A549 (cell line): Measurements from ENCODE around the gene IPO11. TPM values are rescaled to one million over a fixed set of nuclear protein-coding genes. Genes with fewer than 3 reads are reported as not detected.

ENCODE experiments used
- ATAC-seq, 2 experiments: fragments of 200-7000 bp in 1 of 2; fragments of >200 bp in 1 of 2; cut with Nextera tagmentation in 1 of 2; cut with Tn5 transposase in 1 of 2; 3 replicates each; pipeline versions ENCODE4 v1.8.0 to v1.9.1; 2018 to 2020; ENCODE audit warnings: mild to moderate bottlenecking in 1 of 2, moderate library complexity in 1 of 2
- CTCF ChIA-PET: fragments of 300-600 bp; sonication (Branson Sonifier 250); formaldehyde crosslinking; extraction: SDS; loops from one replicate; lab custom pipeline; 2021; ENCODE audit warnings: antibody characterized with exemption, inconsistent platforms; lab: Yijun Ruan, JAX
- POLR2A ChIA-PET: fragments of 350-600 bp; formaldehyde crosslinking; extraction: SDS; loops from one replicate; lab custom pipeline; 2021; ENCODE audit warnings: antibody characterized with exemption, inconsistent platforms; lab: Yijun Ruan, JAX
- DNase-seq, 2 experiments: peaks; one replicate each; pipeline versions ENCODE4 v3.0.0 to v3.0.0-alpha.2; 2011 to 2016; ENCODE audit warnings: low read depth in 1 of 2, low spot score in 1 of 2
- FAIRE-seq: peaks from 2 replicates; lab custom pipeline; 2011; peaks lifted over from hg19 to GRCh38; lab: Jason Lieb, UNC
- H3K27ac ChIP-seq, 2 experiments: fragments of >200 bp; sonication (Bioruptor Twin); formaldehyde crosslinking; 3 replicates each; pipeline ENCODE4 v1.5.1; 2016 to 2017
- H3K4me1 ChIP-seq: fragments of >200 bp; sonication (Bioruptor Twin); formaldehyde crosslinking; 3 replicates; pipeline ENCODE4 v1.6.1; 2016
- H3K4me2 ChIP-seq: fragments of >200 bp; sonication (Bioruptor Twin); formaldehyde crosslinking; 3 replicates; pipeline ENCODE4 v1.6.1; 2016
- H3K4me3 ChIP-seq: fragments of >200 bp; sonication (Bioruptor Twin); formaldehyde crosslinking; 3 replicates; pipeline ENCODE4 v1.5.1; 2016
- H3K9me3 ChIP-seq: fragments of >200 bp; sonication (Bioruptor Twin); formaldehyde crosslinking; 3 replicates; pipeline ENCODE4 v1.6.1; 2016
- BHLHE40 ChIP-seq: IDR thresholded peaks from 2 replicates; pipeline ENCODE4 v1.6.1; 2012; ENCODE audit warnings: low read depth, low read length, inconsistent platforms
- CBX2 ChIP-seq: fragments of 200-600 bp; sonication (generic); IDR thresholded peaks from 2 replicates; pipeline ENCODE4 v1.6.1; 2016; ENCODE audit warnings: low read depth, mild to moderate bottlenecking, borderline replicate concordance
- CHD4 ChIP-seq: fragments of 200-600 bp; sonication (generic); IDR thresholded peaks from 2 replicates; pipeline ENCODE4 v1.6.1; 2016; ENCODE audit warnings: antibody characterized with exemption, mild to moderate bottlenecking, borderline replicate concordance
- CTCF ChIP-seq: fragments of >200 bp; sonication (Bioruptor Twin); formaldehyde crosslinking; IDR thresholded peaks from 3 replicates; pipeline ENCODE4 v1.5.1; 2016
- E2F6 ChIP-seq: IDR thresholded peaks from 2 replicates; pipeline ENCODE4 v1.6.1; 2012; ENCODE audit warnings: low read depth, borderline replicate concordance
- EHF ChIP-seq: fragments of 250-450 bp; sonication (Bioruptor Pico); IDR thresholded peaks from 2 replicates; pipeline ENCODE4 v1.5.0; 2020; ENCODE audit warnings: mild to moderate bottlenecking
- EHMT2 ChIP-seq: fragments of 200-600 bp; sonication (generic); IDR thresholded peaks from 2 replicates; pipeline ENCODE4 v1.6.1; 2016; ENCODE audit warnings: antibody characterized with exemption, low read depth, mild to moderate bottlenecking, moderate library complexity
- FOSL2 ChIP-seq, 2 experiments: fragments of 450-650 bp in 1 of 2; fragments of >200 bp in 1 of 2; sonication (Bioruptor Twin) in 1 of 2; formaldehyde crosslinking; IDR thresholded peaks; 2 replicates each; pipeline versions ENCODE4 v1.5.0 to v1.6.1; 2016 to 2020; ENCODE audit warnings: mild to moderate bottlenecking in 1 of 2, moderate library complexity in 1 of 2
- FOXS1 ChIP-seq: fragments of 250-450 bp; sonication (Bioruptor Pico); IDR thresholded peaks from 2 replicates; pipeline ENCODE4 v1.5.0; 2020; ENCODE audit warnings: mild to moderate bottlenecking, moderate library complexity
- HDAC2 ChIP-seq: fragments of 200-600 bp; sonication (generic); IDR thresholded peaks from 2 replicates; pipeline ENCODE4 v1.6.1; 2016
- HOXB5 ChIP-seq: fragments of 250-450 bp; sonication (Bioruptor Pico); IDR thresholded peaks from 2 replicates; pipeline ENCODE4 v1.5.0; 2020; ENCODE audit warnings: mild to moderate bottlenecking, moderate library complexity
- JUNB ChIP-seq: fragments of >200 bp; sonication (Bioruptor Twin); formaldehyde crosslinking; IDR thresholded peaks from 2 replicates; pipeline ENCODE4 v1.6.1; 2016
- KDM1A ChIP-seq: fragments of 200-600 bp; sonication (generic); IDR thresholded peaks from 2 replicates; pipeline ENCODE4 v1.6.1; 2016; ENCODE audit warnings: low read depth, mild to moderate bottlenecking
- MAZ ChIP-seq: fragments of 150-350 bp; IDR thresholded peaks from 2 replicates; pipeline ENCODE4 v1.6.1; 2014; ENCODE audit warnings: antibody characterized with exemption, low read depth, low read length, borderline replicate concordance
- NFE2L2 ChIP-seq: fragments of 150-350 bp; conservative IDR thresholded peaks from 2 replicates; pipeline ENCODE4 v1.6.1; 2014; ENCODE audit warnings: low read length
- NR3C1 ChIP-seq: fragments of >200 bp; sonication (Bioruptor Twin); formaldehyde crosslinking; IDR thresholded peaks from 3 replicates; pipeline ENCODE4 v1.6.1; 2017
- POLR2A ChIP-seq: IDR thresholded peaks from 2 replicates; pipeline ENCODE4 v1.6.1; 2012; ENCODE audit warnings: mild to moderate bottlenecking, low read length
- RAD21 ChIP-seq, 2 experiments: fragments of >200 bp in 1 of 2; sonication (Bioruptor Twin) in 1 of 2; formaldehyde crosslinking in 1 of 2; IDR thresholded peaks in 1 of 2; conservative IDR thresholded peaks in 1 of 2; 2 replicates in 1 of 2; 3 replicates in 1 of 2; pipeline ENCODE4 v1.6.1; 2012 to 2018; ENCODE audit warnings: inconsistent platforms in 1 of 2
- RFX5 ChIP-seq: fragments of 450-650 bp; IDR thresholded peaks from 2 replicates; pipeline ENCODE4 v1.7.1; 2014; ENCODE audit warnings: antibody characterized with exemption, mild to moderate bottlenecking, moderate library complexity
- RNF2 ChIP-seq: fragments of 200-600 bp; sonication (generic); IDR thresholded peaks from 2 replicates; pipeline ENCODE4 v1.6.1; 2016; ENCODE audit warnings: low read depth, mild to moderate bottlenecking, antibody characterized with exemption, moderate library complexity, borderline replicate concordance
- SMC3 ChIP-seq: fragments of >200 bp; sonication (Bioruptor Twin); formaldehyde crosslinking; IDR thresholded peaks from 3 replicates; pipeline ENCODE4 v1.6.1; 2018; ENCODE audit warnings: inconsistent platforms
- SREBF2 ChIP-seq: fragments of 450-650 bp; IDR thresholded peaks from 2 replicates; pipeline ENCODE4 v1.6.1; 2014; ENCODE audit warnings: mild to moderate bottlenecking, moderate library complexity
- TFCP2L1 ChIP-seq: fragments of 250-450 bp; sonication (Bioruptor Pico); IDR thresholded peaks from 2 replicates; pipeline ENCODE4 v1.5.0; 2021; ENCODE audit warnings: mild to moderate bottlenecking
- ZNF302 ChIP-seq: fragments of 250-450 bp; sonication (Bioruptor Pico); IDR thresholded peaks from 2 replicates; pipeline ENCODE4 v1.9.0; 2021; ENCODE audit warnings: inconsistent platforms, mild to moderate bottlenecking, moderate library complexity
- WGBS: methylation state at CpG from one replicate; pipeline ENCODE4 v1.1.6; 2017; ENCODE audit errors: missing lambda C conversion rate; 5-methylcytosine and 5-hydroxymethylcytosine counted together
- polyA plus RNA-seq, 4 experiments: library from polyadenylated mRNA; depleted of rRNA in 3 of 4; stranded (reverse); fragments of >200 nt; fragmentation: RNase III in 1 of 4; extraction: RNeasy Plus Mini Kit Qiagen cat#74134 plus additional on column Dnase treatment in 1 of 4; gene quantifications; 2 replicates in 3 of 4; 3 replicates in 1 of 4; pipeline ENCODE4 v1.2.3, GENCODE V29; 2011 to 2017
- TF ChIP-seq, protein P1 (sequence below): fragments of 250-450 bp; sonication (Bioruptor Pico); IDR thresholded peaks from 2 replicates; pipeline ENCODE4 v1.5.0; 2021; ENCODE audit warnings: mild to moderate bottlenecking, moderate library complexity, borderline replicate concordance
- TF ChIP-seq, protein P2 (sequence below): IDR thresholded peaks from 2 replicates; pipeline ENCODE4 v1.6.1; 2012
- TF ChIP-seq, protein P3 (sequence below): fragments of >200 bp; sonication (Bioruptor Twin); formaldehyde crosslinking; IDR thresholded peaks from 3 replicates; pipeline ENCODE4 v1.6.1; 2016
- TF ChIP-seq, protein P4 (sequence below): IDR thresholded peaks from 2 replicates; pipeline ENCODE4 v1.6.1; 2012
- TF ChIP-seq, protein P5 (sequence below): fragments of 250-450 bp; sonication (Bioruptor Pico); IDR thresholded peaks from 2 replicates; pipeline ENCODE4 v1.5.0; 2020; ENCODE audit warnings: low read depth, mild to moderate bottlenecking, moderate library complexity

IPO11 gene
- polyA plus RNA-seq, 2 of the 4 experiments (the other 2 are of a cell fraction) = 20.7 to 33.0 TPM

- Histone ChIP-seq H3K4me1 (no peaks in the 10 kb centered on the region), H3K4me2 (no peak overlapping the region), H3K27ac (no peak overlapping the region), H3K9me3 (no peaks in the 10 kb centered on the region), H3K4me3 (no peak overlapping the region)
- ChIA-PET CTCF (no interaction called here), POLR2A (no interaction called here)
- 94% methylated on average over 3 of the region's 3 CpGs for WGBS
- DNase-seq (no peak), FAIRE-seq (no peak), ATAC-seq (no peak)
- TF ChIP-seq, protein P1, sequence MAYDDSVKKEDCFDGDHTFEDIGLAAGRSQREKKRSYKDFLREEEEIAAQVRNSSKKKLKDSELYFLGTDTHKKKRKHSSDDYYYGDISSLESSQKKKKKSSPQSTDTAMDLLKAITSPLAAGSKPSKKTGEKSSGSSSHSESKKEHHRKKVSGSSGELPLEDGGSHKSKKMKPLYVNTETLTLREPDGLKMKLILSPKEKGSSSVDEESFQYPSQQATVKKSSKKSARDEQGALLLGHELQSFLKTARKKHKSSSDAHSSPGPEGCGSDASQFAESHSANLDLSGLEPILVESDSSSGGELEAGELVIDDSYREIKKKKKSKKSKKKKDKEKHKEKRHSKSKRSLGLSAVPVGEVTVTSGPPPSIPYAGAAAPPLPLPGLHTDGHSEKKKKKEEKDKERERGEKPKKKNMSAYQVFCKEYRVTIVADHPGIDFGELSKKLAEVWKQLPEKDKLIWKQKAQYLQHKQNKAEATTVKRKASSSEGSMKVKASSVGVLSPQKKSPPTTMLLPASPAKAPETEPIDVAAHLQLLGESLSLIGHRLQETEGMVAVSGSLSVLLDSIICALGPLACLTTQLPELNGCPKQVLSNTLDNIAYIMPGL = no peak
- TF ChIP-seq, protein P2, sequence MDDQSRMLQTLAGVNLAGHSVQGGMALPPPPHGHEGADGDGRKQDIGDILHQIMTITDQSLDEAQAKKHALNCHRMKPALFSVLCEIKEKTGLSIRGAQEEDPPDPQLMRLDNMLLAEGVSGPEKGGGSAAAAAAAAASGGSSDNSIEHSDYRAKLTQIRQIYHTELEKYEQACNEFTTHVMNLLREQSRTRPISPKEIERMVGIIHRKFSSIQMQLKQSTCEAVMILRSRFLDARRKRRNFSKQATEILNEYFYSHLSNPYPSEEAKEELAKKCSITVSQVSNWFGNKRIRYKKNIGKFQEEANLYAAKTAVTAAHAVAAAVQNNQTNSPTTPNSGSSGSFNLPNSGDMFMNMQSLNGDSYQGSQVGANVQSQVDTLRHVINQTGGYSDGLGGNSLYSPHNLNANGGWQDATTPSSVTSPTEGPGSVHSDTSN = no peak
- TF ChIP-seq JUNB = no peak
- TF ChIP-seq NFE2L2 = no peak
- TF ChIP-seq, protein P3, sequence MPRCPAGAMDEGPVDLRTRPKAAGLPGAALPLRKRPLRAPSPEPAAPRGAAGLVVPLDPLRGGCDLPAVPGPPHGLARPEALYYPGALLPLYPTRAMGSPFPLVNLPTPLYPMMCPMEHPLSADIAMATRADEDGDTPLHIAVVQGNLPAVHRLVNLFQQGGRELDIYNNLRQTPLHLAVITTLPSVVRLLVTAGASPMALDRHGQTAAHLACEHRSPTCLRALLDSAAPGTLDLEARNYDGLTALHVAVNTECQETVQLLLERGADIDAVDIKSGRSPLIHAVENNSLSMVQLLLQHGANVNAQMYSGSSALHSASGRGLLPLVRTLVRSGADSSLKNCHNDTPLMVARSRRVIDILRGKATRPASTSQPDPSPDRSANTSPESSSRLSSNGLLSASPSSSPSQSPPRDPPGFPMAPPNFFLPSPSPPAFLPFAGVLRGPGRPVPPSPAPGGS = no peak
- TF ChIP-seq RNF2 = no peak
- no peak for TF ChIP-seq NR3C1
- TF ChIP-seq SMC3 = no peak
- no peak for TF ChIP-seq FOSL2 (IDR thresholded peaks at IDR 0.05)
- TF ChIP-seq FOSL2 (CRISPR knock-in tag; IDR thresholded peaks at IDR 0.05) = no peak
- TF ChIP-seq FOXS1 (CRISPR knock-in tag) = no peak
- TF ChIP-seq ZNF302 (CRISPR knock-in tag) = no peak
- TF ChIP-seq HOXB5 (CRISPR knock-in tag) = no peak
- TF ChIP-seq, protein P4, sequence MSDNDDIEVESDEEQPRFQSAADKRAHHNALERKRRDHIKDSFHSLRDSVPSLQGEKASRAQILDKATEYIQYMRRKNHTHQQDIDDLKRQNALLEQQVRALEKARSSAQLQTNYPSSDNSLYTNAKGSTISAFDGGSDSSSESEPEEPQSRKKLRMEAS = no peak
- no peak for TF ChIP-seq EHF (CRISPR knock-in tag)
- TF ChIP-seq CTCF = no peak
- no peak for TF ChIP-seq BHLHE40
Observed at GRCh38 chr5:62645223-62645622, 232.7 kb downstream of the IPO11 start.

GRCh38 chr5:62647241-62647640, 234.7 kb downstream of the IPO11 start:
- Histone ChIP-seq H3K4me1 (no peaks in the 10 kb centered on the region), H3K4me3 (no peak overlapping the region), H3K9me3 (no peaks in the 10 kb centered on the region), H3K4me2 (no peak overlapping the region), H3K27ac (no peak overlapping the region)
- POLR2A ChIA-PET = no interaction called here
- ATAC-seq (no peak), FAIRE-seq (no peak), DNase-seq (no peak)
- TF ChIP-seq MAZ (no peak), SREBF2 (no peak), KDM1A (no peak), RAD21 (conservative IDR thresholded peaks at IDR 0.05 in 1 of 2, IDR thresholded peaks at IDR 0.05 in 1 of 2) (no peak), TFCP2L1 (no peak), E2F6 (no peak), EHMT2 (no peak), BHLHE40 (no peak), HDAC2 (no peak), CHD4 (no peak), CBX2 (no peak), POLR2A (no peak), RFX5 (no peak)
- TF ChIP-seq, protein P5, sequence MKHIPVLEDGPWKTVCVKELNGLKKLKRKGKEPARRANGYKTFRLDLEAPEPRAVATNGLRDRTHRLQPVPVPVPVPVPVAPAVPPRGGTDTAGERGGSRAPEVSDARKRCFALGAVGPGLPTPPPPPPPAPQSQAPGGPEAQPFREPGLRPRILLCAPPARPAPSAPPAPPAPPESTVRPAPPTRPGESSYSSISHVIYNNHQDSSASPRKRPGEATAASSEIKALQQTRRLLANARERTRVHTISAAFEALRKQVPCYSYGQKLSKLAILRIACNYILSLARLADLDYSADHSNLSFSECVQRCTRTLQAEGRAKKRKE (CRISPR knock-in tag) = no peak
- CTCF ChIA-PET = no interaction called here
